ENCODE measurements around the gene TBXAS1. TPM values are rescaled to one million over a fixed set of nuclear protein-coding genes. Genes with fewer than 3 reads are reported as not detected.
"Not testable (repeated sequence)": the region's sequence is repeated elsewhere in the genome, so short reads cannot be mapped to it uniquely, and the experiment has no call there.

Gene TBXAS1
- polyA plus RNA-seq, 3 donors, result 24.4 to 34.5 (median 30.7) TPM

DNA sequence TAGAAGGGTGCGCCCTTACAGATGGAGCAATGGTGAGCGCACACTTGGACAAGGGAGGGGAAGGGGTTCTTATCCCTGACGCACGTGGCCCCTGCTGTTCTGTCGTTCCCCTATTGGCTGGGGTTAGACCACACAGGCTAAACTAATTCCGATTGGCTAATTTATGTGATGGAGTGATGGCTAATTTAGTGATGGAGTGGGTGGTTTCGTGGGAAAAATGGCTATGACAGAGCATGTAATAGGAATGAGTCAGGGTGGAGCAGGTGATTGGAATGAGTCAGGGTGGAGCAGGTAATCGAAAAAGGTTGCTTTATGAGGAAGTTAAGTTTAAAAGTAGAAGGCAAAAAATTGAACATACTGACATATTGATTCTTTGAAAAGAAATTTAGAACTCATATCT, 100.2 kb downstream of the TBXAS1 start:
- not testable (repeated sequence) for DNase-seq (ENCODE audit: extremely low read depth in 1 of 11, low read depth in 9 of 11, low spot score in 4 of 11)

DNA sequence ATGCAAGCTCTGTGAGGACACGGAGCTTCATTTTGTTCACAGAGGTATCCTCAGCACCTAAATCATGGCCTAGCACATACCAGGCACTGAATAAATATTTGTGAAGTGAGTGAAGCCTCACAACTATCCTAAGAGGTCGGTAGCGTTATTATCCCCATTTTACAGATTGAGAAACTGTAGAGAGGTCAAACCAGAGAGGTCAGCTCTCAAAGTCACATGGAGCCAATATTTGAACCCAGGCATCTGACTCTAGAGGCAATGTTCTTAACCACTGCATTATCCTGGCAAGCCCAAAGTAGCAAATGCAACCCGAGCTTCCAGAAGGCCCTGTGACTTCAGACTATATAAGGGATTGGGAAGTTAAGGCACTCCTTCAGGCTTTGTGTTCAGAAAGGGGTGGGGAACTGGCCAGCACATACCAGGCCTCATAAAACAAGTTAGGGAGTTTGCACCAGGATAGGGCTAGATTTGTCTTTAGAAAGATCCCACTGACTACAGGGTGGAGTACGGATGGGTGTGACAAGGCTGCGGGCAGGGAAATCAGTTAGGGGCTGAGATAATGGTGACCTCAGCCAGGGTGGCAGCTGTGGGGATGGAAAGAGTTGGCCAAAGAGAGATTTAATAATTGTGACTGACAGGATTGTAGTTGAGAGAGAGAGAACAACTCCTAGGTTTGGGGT, 101.4 kb downstream of the TBXAS1 start:
- DNase-seq (ENCODE audit: extremely low read depth in 1 of 11, low read depth in 9 of 11, low spot score in 4 of 11), result no peak

GRCh38 chr7:139931190-139931934, 102.3 kb downstream of the TBXAS1 start:
- DNase-seq (ENCODE audit: extremely low read depth in 1 of 11, low read depth in 9 of 11, low spot score in 4 of 11), result no peak

GRCh38 chr7:139932531-139932930, 103.5 kb downstream of the TBXAS1 start:
- DNase-seq (ENCODE audit: extremely low read depth in 1 of 11, low read depth in 9 of 11, low spot score in 4 of 11), result no peak

- no peak for DNase-seq (ENCODE audit: extremely low read depth in 1 of 11, low read depth in 9 of 11, low spot score in 4 of 11)
Observed at GRCh38 chr7:139936760-139937310, 107.8 kb downstream of the TBXAS1 start.

GRCh38 chr7:139937715-139938114, 108.7 kb downstream of the TBXAS1 start:
- DNase-seq (ENCODE audit: extremely low read depth in 1 of 11, low read depth in 9 of 11, low spot score in 4 of 11), result no peak

DNA sequence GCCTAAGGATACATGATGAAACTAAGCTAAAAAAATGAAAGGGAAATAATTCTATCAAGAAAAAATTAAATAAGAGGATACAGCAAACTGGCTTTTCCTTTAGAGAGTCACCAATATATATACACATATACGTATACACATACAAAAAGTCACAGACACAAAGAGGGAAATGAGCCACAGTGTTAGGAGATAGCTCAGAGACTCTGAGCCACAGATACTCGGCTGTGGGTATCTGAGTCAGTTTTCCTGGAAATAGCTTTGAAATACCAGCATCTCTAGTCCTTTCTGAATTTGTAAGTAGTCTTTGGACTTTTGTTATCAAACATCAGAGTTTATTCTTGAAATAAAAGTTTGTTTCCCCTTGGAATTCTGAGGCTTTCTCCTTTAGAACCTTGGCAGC, 111.8 kb downstream of the TBXAS1 start:
- no peak for DNase-seq (ENCODE audit: extremely low read depth in 1 of 11, low read depth in 9 of 11, low spot score in 4 of 11)

- no peak for DNase-seq (ENCODE audit: extremely low read depth in 1 of 11, low read depth in 9 of 11, low spot score in 4 of 11)
Observed at GRCh38 chr7:139941421-139941820, 112.4 kb downstream of the TBXAS1 start.

DNA sequence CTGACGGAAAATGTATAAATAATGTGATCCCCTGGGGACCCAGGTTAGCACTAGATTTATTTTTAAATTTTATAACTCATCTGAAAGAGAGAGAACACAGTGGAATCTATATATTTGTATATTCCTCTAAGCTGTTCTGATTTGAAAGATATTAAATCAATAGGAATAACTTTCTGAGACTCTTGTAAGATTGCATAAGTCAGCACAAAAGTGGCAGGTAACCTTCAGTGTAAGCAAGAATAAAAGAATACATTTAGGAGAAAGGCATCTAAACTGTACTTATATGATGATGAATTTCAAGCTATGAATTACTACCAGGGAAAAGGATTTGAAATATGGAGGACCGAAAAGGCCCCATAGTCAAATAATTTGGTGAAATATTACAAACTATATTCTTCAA, 112.8 kb downstream of the TBXAS1 start:
- DNase-seq (ENCODE audit: extremely low read depth in 1 of 11, low read depth in 9 of 11, low spot score in 4 of 11), result no peak

DNA sequence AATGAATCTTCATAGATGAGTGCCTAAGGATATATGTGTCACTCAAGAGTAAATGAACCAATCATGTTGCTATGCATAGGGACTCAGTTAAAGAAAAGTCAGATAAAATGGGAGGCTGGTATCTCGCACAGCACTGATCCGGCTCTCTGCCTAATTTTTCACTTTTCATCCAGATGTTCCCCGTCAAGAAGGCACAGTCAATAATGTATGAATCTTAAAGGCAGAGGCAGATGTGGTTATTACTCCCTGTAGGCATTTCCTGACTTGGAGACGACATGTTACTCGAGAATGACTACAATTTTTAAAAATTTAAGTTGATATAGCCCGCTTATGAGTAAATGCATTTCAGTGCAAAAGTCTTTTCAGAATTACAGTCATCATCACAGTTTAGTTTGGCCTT, 113.6 kb downstream of the TBXAS1 start:
- DNase-seq (ENCODE audit: extremely low read depth in 1 of 11, low read depth in 9 of 11, low spot score in 4 of 11), result no peak

- DNase-seq (ENCODE audit: extremely low read depth in 1 of 11, low read depth in 9 of 11, low spot score in 4 of 11), result no peak
Observed at GRCh38 chr7:139943401-139943800, 114.3 kb downstream of the TBXAS1 start.

- no peak for DNase-seq (ENCODE audit: extremely low read depth in 1 of 11, low read depth in 9 of 11, low spot score in 4 of 11)
Observed at GRCh38 chr7:139944248-139944647, 115.2 kb downstream of the TBXAS1 start.

DNA sequence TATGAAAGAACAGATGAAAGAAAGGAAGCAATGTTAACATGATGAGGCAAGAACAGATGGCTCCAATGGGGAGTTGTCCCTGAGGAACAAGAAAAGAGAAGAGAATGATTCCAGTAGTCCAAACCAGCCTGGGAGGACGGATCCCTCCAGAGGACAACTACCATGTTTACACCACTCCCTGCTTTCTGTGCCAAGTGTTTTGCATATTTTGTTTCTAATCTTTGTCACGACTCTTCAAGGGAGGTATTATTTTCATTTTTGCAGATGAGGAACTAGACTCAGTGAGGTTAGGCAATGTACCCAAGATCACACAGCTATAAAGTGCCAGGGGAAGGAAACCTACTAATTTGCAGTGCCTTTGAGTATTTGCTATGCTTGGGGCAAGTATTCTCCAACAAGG, 117.5 kb downstream of the TBXAS1 start:
- no peak for DNase-seq (ENCODE audit: extremely low read depth in 1 of 11, low read depth in 9 of 11, low spot score in 4 of 11)

GRCh38 chr7:139947021-139947420, 118.0 kb downstream of the TBXAS1 start:
- DNase-seq (ENCODE audit: extremely low read depth in 1 of 11, low read depth in 9 of 11, low spot score in 4 of 11), result no peak

- DNase-seq (ENCODE audit: extremely low read depth in 1 of 11, low read depth in 9 of 11, low spot score in 4 of 11), result no peak
Observed at GRCh38 chr7:139948167-139948566, 119.1 kb downstream of the TBXAS1 start.

DNA sequence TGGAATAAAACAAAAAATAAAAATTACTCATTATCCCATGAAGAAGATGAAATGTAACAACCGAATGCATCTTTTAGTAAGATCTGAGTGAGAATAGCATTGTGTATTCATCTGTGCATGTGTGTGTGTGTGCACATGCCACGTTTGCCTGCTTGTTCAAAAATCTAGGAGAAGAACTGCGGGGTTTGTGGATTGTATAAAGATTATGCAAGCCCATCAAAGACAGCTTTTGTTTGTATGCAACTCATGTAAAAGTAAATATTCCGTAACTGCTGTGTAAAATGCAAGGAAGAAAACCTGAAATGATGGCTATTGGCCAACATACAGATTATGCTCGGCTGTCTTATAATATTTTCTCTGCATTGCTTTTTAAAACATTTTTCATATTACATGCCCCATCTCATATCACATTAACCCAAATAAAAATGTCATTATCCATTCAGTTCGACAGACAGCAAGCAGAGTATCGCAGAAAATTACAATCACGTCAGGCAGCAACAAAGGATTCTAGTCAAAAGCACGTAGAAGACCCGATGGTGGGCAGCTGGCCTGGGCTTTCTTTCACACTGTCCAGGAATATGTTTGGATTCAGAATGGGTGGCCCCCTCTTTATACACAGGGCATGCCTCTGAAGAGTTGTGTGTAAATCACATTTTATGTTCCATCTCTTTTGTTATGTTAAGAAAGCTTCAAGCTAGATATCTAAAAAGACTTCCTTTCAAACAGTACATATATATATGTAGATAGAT, 119.7 kb downstream of the TBXAS1 start:
- no peak for DNase-seq (ENCODE audit: extremely low read depth in 1 of 11, low read depth in 9 of 11, low spot score in 4 of 11)

GRCh38 chr7:139949629-139950028, 120.6 kb downstream of the TBXAS1 start:
- no peak for DNase-seq (ENCODE audit: extremely low read depth in 1 of 11, low read depth in 9 of 11, low spot score in 4 of 11)

- DNase-seq (ENCODE audit: extremely low read depth in 1 of 11, low read depth in 9 of 11, low spot score in 4 of 11), result no peak
Observed at GRCh38 chr7:139950881-139951525, 121.9 kb downstream of the TBXAS1 start.

DNA sequence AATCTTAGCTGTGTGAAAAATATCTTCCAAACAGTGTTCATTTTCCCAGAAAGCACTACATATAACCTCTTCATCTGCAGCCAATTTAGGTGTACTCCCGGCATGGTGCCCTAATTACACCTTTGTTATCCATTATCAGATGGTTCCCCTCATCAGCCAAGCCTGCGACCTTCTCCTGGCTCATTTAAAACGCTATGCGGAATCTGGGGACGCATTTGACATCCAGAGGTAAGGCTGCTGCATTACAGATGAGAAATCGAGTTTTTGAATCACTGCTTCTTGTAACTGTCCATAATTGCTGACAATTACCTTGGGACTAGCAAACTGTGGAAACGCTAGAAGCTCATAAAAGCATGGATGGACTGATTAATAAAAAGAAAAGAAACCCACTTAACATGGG, 124.2 kb downstream of the TBXAS1 start:
- DNase-seq (ENCODE audit: extremely low read depth in 1 of 11, low read depth in 9 of 11, low spot score in 4 of 11), result no peak

Data from renal cortex interstitium (tissue), 11 donors.